ENCODE results near the gene UTP4.
A peak's percentile ranks its signal among the peaks of the same experiment; 100 is the strongest.

The UTP4 gene

GRCh38 chr16:69217433-69217832, 85.0 kb downstream of the UTP4 start:
- no peak overlapping the region for H3K4me3 ChIP-seq (replicated peaks; ENCODE audit: low read depth, low read length)
- TF ChIP-seq, protein P1, sequence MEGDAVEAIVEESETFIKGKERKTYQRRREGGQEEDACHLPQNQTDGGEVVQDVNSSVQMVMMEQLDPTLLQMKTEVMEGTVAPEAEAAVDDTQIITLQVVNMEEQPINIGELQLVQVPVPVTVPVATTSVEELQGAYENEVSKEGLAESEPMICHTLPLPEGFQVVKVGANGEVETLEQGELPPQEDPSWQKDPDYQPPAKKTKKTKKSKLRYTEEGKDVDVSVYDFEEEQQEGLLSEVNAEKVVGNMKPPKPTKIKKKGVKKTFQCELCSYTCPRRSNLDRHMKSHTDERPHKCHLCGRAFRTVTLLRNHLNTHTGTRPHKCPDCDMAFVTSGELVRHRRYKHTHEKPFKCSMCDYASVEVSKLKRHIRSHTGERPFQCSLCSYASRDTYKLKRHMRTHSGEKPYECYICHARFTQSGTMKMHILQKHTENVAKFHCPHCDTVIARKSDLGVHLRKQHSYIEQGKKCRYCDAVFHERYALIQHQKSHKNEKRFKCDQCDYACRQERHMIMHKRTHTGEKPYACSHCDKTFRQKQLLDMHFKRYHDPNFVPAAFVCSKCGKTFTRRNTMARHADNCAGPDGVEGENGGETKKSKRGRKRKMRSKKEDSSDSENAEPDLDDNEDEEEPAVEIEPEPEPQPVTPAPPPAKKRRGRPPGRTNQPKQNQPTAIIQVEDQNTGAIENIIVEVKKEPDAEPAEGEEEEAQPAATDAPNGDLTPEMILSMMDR (IDR thresholded peaks at IDR 0.05; ENCODE audit: low read length, missing control alignments): no peak
- peak; percentile 48 for DNase-seq (ENCODE audit: low read depth)
